ENCODE data around the gene CPNE1. TPM values are rescaled to one million over a fixed set of nuclear protein-coding genes. Genes with fewer than 3 reads are reported as not detected.

Gene CPNE1
- total RNA-seq, 1 experiment from 2014 or later = 222 TPM

- ChIA-PET POLR2A (ENCODE audit: unreplicated experiment) (no interaction called here), CTCF (no interaction called here)
- Histone ChIP-seq H3K4me3 (ENCODE audit: low read length) (no peak overlapping the region), H3K79me2 (ENCODE audit: low read length) (no peaks in the 10 kb centered on the region), H3K9me2 (replicated peaks; ENCODE audit: low read length) (no peaks in the 10 kb centered on the region), H3K9ac (ENCODE audit: low read length) (no peak overlapping the region), H4K20me1 (ENCODE audit: low read length) (no peaks in the 10 kb centered on the region), H3K9me3 (ENCODE audit: low read length) (no peaks in the 10 kb centered on the region), H3F3A (ENCODE audit: low read length, unreplicated experiment) (no peaks in the 10 kb centered on the region), H3K4me2 (ENCODE audit: low read length) (no peak overlapping the region), H3K36me3 (ENCODE audit: low read depth, low read length) (no peaks in the 10 kb centered on the region; the same call in 1 of the 2 replicates), H2AFZ (ENCODE audit: low read length) (no peak overlapping the region), H3K27me3 (ENCODE audit: low read length) (no peaks in the 10 kb centered on the region), H3K27ac (ENCODE audit: low read length) (no peak overlapping the region), H3K4me1 (ENCODE audit: insufficient read depth, low read length) (peaks cover 8% of the 10 kb centered on the region; the same call in 1 of the 2 replicates)
- TF ChIP-seq CTCF (conservative IDR thresholded peaks at IDR 0.05; ENCODE audit: low read depth, low read length) (no peak), EZH2phosphoT487 (IDR thresholded peaks at IDR 0.05; ENCODE audit: borderline replicate concordance, low read length) (no peak), EZH2 (IDR thresholded peaks at IDR 0.05; ENCODE audit: low read length, unreplicated experiment) (no peak)
- no TSS peak for BruUV-seq (replicated peaks)
- DNase-seq = no peak
- intact Hi-C loops (cut with micrococcal nuclease) = no loop called here
- no peak for ATAC-seq
These were observed 82.6 kb downstream of the CPNE1 start for GRCh38 chr20:35582131-35582530.

- H3F3A ChIP-seq (ENCODE audit: low read length, unreplicated experiment) = no peaks in the 10 kb centered on the region
- H3K9me3 ChIP-seq (ENCODE audit: low read length) = no peaks in the 10 kb centered on the region
- intact Hi-C loops (cut with micrococcal nuclease) = no loop called here
- H3K9me2 ChIP-seq (replicated peaks; ENCODE audit: low read length) = no peaks in the 10 kb centered on the region
- H3K36me3 ChIP-seq (ENCODE audit: low read depth, low read length) = peaks cover 10% of the 10 kb centered on the region
- no peaks in the 10 kb centered on the region for H3K27me3 ChIP-seq (ENCODE audit: low read length)
- ChIA-PET POLR2A (ENCODE audit: unreplicated experiment) (interaction anchor here (0.6 kb wide), 1 partner anchor 322 kb away, joined by 4 read pairs; no protein-coding TSS in a partner anchor), CTCF (no interaction called here)
- H3K27ac ChIP-seq (ENCODE audit: low read length) = no peak overlapping the region
- no peak overlapping the region for H3K4me2 ChIP-seq (ENCODE audit: low read length)
- no peaks in the 10 kb centered on the region for H4K20me1 ChIP-seq (ENCODE audit: low read length)
- H3K4me3 ChIP-seq (ENCODE audit: low read length) = no peak overlapping the region
- H2AFZ ChIP-seq (ENCODE audit: low read length) = no peak overlapping the region
- TF ChIP-seq CTCF (conservative IDR thresholded peaks at IDR 0.05; ENCODE audit: low read depth, low read length) = no peak
- no peak overlapping the region for H3K9ac ChIP-seq (ENCODE audit: low read length)
- BruUV-seq (replicated peaks) = no TSS peak
- H3K79me2 ChIP-seq (ENCODE audit: low read length) = no peaks in the 10 kb centered on the region
- H3K4me1 ChIP-seq (ENCODE audit: insufficient read depth, low read length) = peaks cover 17% of the 10 kb centered on the region
- no peak for ATAC-seq
- DNase-seq = no peak
These were observed 85.5 kb downstream of the CPNE1 start for GRCh38 chr20:35579196-35579595.

GRCh38 chr20:35578469-35578868, 86.2 kb downstream of the CPNE1 start:
- H2AFZ ChIP-seq (ENCODE audit: low read length) = no peak overlapping the region
- H3F3A ChIP-seq (ENCODE audit: low read length, unreplicated experiment) = no peaks in the 10 kb centered on the region
- H3K9me3 ChIP-seq (ENCODE audit: low read length) = no peaks in the 10 kb centered on the region
- DNase-seq = peak; percentile 20
- POLR2A ChIA-PET (ENCODE audit: unreplicated experiment) = no interaction called here
- H3K36me3 ChIP-seq (ENCODE audit: low read depth, low read length) = peaks cover 14% of the 10 kb centered on the region
- TF ChIP-seq CTCF (conservative IDR thresholded peaks at IDR 0.05; ENCODE audit: low read depth, low read length) (no peak), EZH2 (IDR thresholded peaks at IDR 0.05; ENCODE audit: low read length, unreplicated experiment) (no peak), EZH2phosphoT487 (IDR thresholded peaks at IDR 0.05; ENCODE audit: borderline replicate concordance, low read length) (no peak)
- H3K27ac ChIP-seq (ENCODE audit: low read length) = no peak overlapping the region
- H3K4me2 ChIP-seq (ENCODE audit: low read length) = no peak overlapping the region
- no TSS peak for BruUV-seq (replicated peaks)
- H3K27me3 ChIP-seq (ENCODE audit: low read length) = no peaks in the 10 kb centered on the region
- ATAC-seq = no peak
- no peak overlapping the region for H3K4me3 ChIP-seq (ENCODE audit: low read length)
- H4K20me1 ChIP-seq (ENCODE audit: low read length) = no peaks in the 10 kb centered on the region
- H3K9ac ChIP-seq (ENCODE audit: low read length) = no peak overlapping the region
- peaks cover 17% of the 10 kb centered on the region for H3K4me1 ChIP-seq (ENCODE audit: insufficient read depth, low read length)
- H3K9me2 ChIP-seq (replicated peaks; ENCODE audit: low read length) = no peaks in the 10 kb centered on the region
- intact Hi-C loops (cut with micrococcal nuclease) = no loop called here
- H3K79me2 ChIP-seq (ENCODE audit: low read length) = no peaks in the 10 kb centered on the region
- CTCF ChIA-PET = no interaction called here
